Karpas-422 (cell line): Measurements from ENCODE around the gene GPC6. TPM values are rescaled to one million over a fixed set of nuclear protein-coding genes. Genes with fewer than 3 reads are reported as not detected.

ENCODE experiments used
- DNase-seq: peaks from one replicate; pipeline ENCODE4 v3.0.0-alpha.2; 2015
- H2AFZ ChIP-seq: fragments of 200-600 bp; sonication (generic); 2 replicates; pipeline ENCODE4 v1.6.1; 2014; ENCODE audit warnings: antibody characterized with exemption, low read length, mixed read lengths
- H3K27ac ChIP-seq: fragments of 200-600 bp; sonication (generic); 2 replicates; pipeline ENCODE4 v1.5.1; 2014; ENCODE audit warnings: mild to moderate bottlenecking, low read length, moderate library complexity
- H3K27me3 ChIP-seq: fragments of 200-600 bp; sonication (generic); 2 replicates; pipeline ENCODE4 v1.6.1; 2014; ENCODE audit warnings: low read length, mixed read lengths
- H3K36me3 ChIP-seq: fragments of 200-600 bp; sonication (generic); 2 replicates; pipeline ENCODE4 v1.6.1; 2014; ENCODE audit warnings: low read length, mixed read lengths; ENCODE audit not compliant: insufficient read depth
- H3K4me1 ChIP-seq: fragments of 200-600 bp; sonication (generic); 2 replicates; pipeline ENCODE4 v1.6.1; 2014; ENCODE audit warnings: mild to moderate bottlenecking, low read length, mixed read lengths
- H3K4me2 ChIP-seq: fragments of 200-600 bp; sonication (generic); 2 replicates; pipeline ENCODE4 v1.6.1; 2014; ENCODE audit warnings: low read length, low read depth, mild to moderate bottlenecking; ENCODE audit not compliant: poor library complexity, severe bottlenecking
- H3K4me3 ChIP-seq: fragments of 200-600 bp; sonication (generic); 2 replicates; pipeline ENCODE4 v1.5.1; 2014; ENCODE audit warnings: mild to moderate bottlenecking, antibody characterized with exemption, low read length, mixed read lengths
- H3K79me2 ChIP-seq: fragments of 200-600 bp; sonication (generic); 2 replicates; pipeline ENCODE4 v1.6.1; 2014; ENCODE audit warnings: mild to moderate bottlenecking, low read length, mixed read lengths
- H3K9ac ChIP-seq: fragments of 200-600 bp; sonication (generic); 2 replicates; pipeline ENCODE4 v1.6.0; 2014; ENCODE audit warnings: low read length
- H3K9me2 ChIP-seq: fragments of 200-600 bp; sonication (generic), shearing (Covaris generic); replicated peaks from 2 replicates; pipeline ENCODE4 v1.6.0; 2014; ENCODE audit warnings: mild to moderate bottlenecking, low read length, moderate library complexity; ENCODE audit not compliant: insufficient read depth
- H3K9me3 ChIP-seq: fragments of 300-700, 200-600 bp; sonication (generic); 2 replicates; pipeline ENCODE4 v1.6.1; 2014; ENCODE audit warnings: low read length, mixed read lengths
- H4K20me1 ChIP-seq: fragments of 200-600 bp; sonication (generic); 2 replicates; pipeline ENCODE4 v1.6.1; 2014; ENCODE audit warnings: mild to moderate bottlenecking, antibody characterized with exemption, low read length, low read depth; ENCODE audit not compliant: insufficient read depth
- total RNA-seq: library from RNA; depleted of rRNA; stranded (reverse); fragments of >200 nt; shearing (Covaris generic); gene quantifications from 2 replicates; pipeline ENCODE4 v1.2.3, GENCODE V29; 2014; ENCODE audit warnings: low replicate concordance

Gene GPC6
- total RNA-seq, 1 experiment from 2014 or later = not detected

- H4K20me1 ChIP-seq = no peaks in the 10 kb centered on the region
- H3K4me2 ChIP-seq = no peak overlapping the region
- no peaks in the 10 kb centered on the region for H3K79me2 ChIP-seq
- no peak for DNase-seq
- H2AFZ ChIP-seq = no peak overlapping the region
- H3K9ac ChIP-seq = no peak overlapping the region
- H3K27ac ChIP-seq = no peak overlapping the region
- no peaks in the 10 kb centered on the region for H3K4me1 ChIP-seq
- no peaks in the 10 kb centered on the region for H3K9me3 ChIP-seq
- H3K4me3 ChIP-seq = no peak overlapping the region
- H3K9me2 ChIP-seq = no peaks in the 10 kb centered on the region; the same call in 1 of the 2 replicates
- no peaks in the 10 kb centered on the region for H3K27me3 ChIP-seq
- no peaks in the 10 kb centered on the region for H3K36me3 ChIP-seq
Observed at GRCh38 chr13:94093652-94094315, 867.2 kb downstream of the GPC6 start.

DNA sequence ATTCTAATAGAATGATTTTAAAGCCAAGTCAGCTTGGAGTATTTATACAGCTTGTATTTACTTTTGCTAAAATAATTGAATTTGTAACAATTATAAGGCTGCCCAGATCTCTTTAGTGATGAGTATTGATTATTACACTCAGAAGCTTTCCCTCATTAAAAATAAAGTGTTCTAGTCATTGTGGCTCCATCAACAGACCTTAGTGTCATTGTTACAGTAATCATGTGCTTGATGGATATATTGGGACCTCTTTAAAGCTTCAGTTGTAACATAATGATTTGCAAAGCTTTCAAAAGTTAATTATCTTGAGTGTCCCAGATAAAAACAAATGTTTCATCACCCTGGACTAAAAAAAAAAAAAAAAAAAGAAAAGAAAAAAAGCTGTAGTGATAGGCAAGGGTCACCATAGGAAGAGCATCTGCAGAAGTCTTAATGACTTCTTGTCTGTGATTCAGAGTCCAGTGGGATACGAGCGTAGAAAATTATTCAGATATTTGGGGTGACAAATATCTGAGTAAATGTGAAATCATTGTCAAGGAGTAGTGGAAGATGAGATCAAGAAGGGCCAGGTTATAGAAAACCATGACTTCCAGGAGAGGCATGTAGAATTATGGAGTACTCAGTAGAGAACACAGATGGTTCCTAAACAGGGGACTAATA lies 883.2 kb downstream of the GPC6 start:
- no peaks in the 10 kb centered on the region for H3K4me1 ChIP-seq
- H3K9ac ChIP-seq = no peak overlapping the region
- H3K9me2 ChIP-seq = no peaks in the 10 kb centered on the region
- no peak overlapping the region for H3K27ac ChIP-seq
- peaks cover 9% of the 10 kb centered on the region; the same call in 1 of the 2 replicates for H3K9me3 ChIP-seq
- H3K36me3 ChIP-seq = no peaks in the 10 kb centered on the region
- no peaks in the 10 kb centered on the region for H4K20me1 ChIP-seq
- H3K27me3 ChIP-seq = no peaks in the 10 kb centered on the region
- H3K4me3 ChIP-seq = no peak overlapping the region
- no peak overlapping the region for H3K4me2 ChIP-seq
- no peaks in the 10 kb centered on the region for H3K79me2 ChIP-seq
- no peak for DNase-seq
- H2AFZ ChIP-seq = no peak overlapping the region

DNA sequence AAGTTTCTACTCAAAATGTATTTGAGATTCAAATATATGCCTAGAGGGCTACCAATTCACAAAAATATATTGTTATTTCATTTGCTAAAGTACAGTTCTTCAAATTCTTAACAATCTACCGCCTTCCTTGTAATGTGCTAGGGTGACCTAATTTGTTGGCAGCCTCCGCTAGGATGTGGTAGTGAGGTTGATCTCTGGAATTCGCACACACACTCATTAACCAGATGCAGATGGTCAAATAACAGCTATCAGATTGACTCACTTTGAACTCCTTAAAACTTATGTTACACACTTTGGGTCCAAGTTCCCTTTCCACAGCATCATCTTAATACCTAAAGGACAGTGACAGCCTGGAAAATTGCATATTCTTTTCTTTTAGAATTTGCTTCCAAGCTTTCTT lies 885.6 kb downstream of the GPC6 start:
- Histone ChIP-seq H3K9me3 (peaks cover 6% of the 10 kb centered on the region; the same call in 1 of the 2 replicates), H3K9ac (no peak overlapping the region), H3K4me3 (no peak overlapping the region), H3K4me2 (no peak overlapping the region), H3K4me1 (no peaks in the 10 kb centered on the region), H3K27ac (no peak overlapping the region), H3K79me2 (no peaks in the 10 kb centered on the region), H4K20me1 (no peaks in the 10 kb centered on the region), H3K36me3 (no peaks in the 10 kb centered on the region), H2AFZ (no peak overlapping the region), H3K27me3 (no peaks in the 10 kb centered on the region), H3K9me2 (no peaks in the 10 kb centered on the region)
- no peak for DNase-seq

GRCh38 chr13:94112731-94113130 lies 886.1 kb downstream of the GPC6 start:
- Histone ChIP-seq H3K9ac (no peak overlapping the region), H3K79me2 (no peaks in the 10 kb centered on the region), H3K9me3 (peaks cover 6% of the 10 kb centered on the region; the same call in 1 of the 2 replicates), H2AFZ (no peak overlapping the region), H3K27ac (no peak overlapping the region), H3K27me3 (no peaks in the 10 kb centered on the region), H3K4me3 (no peak overlapping the region), H3K4me1 (no peaks in the 10 kb centered on the region), H3K36me3 (no peaks in the 10 kb centered on the region), H4K20me1 (no peaks in the 10 kb centered on the region), H3K4me2 (no peak overlapping the region), H3K9me2 (no peaks in the 10 kb centered on the region)
- no peak for DNase-seq

DNA sequence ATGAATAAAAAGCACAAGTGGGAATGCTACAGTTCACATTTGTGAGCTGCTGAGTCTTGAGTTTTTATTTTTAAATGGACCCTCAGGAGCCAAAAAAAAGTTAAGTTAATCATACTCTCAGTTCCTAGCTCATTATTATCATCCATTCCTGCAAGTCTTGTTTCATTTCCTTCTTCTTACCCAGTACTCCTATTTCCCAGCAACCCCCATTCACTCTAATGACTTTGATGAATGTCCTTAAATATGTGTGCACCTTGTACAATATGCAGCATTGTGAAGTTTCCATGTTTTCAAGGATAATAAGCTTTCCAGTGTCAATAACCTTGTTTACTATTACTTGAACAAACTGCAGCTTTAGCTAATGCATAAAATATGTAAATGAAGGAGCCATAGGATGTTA lies 886.6 kb downstream of the GPC6 start:
- H3K4me3 ChIP-seq = no peak overlapping the region
- H2AFZ ChIP-seq = no peak overlapping the region
- H3K9ac ChIP-seq = no peak overlapping the region
- no peaks in the 10 kb centered on the region for H3K4me1 ChIP-seq
- H3K79me2 ChIP-seq = no peaks in the 10 kb centered on the region
- no peaks in the 10 kb centered on the region for H3K36me3 ChIP-seq
- no peaks in the 10 kb centered on the region for H3K27me3 ChIP-seq
- H3K27ac ChIP-seq = no peak overlapping the region
- H4K20me1 ChIP-seq = no peaks in the 10 kb centered on the region
- H3K4me2 ChIP-seq = no peak overlapping the region
- DNase-seq = no peak
- H3K9me3 ChIP-seq = peaks cover 3% of the 10 kb centered on the region; the same call in 1 of the 2 replicates
- no peaks in the 10 kb centered on the region for H3K9me2 ChIP-seq

DNA sequence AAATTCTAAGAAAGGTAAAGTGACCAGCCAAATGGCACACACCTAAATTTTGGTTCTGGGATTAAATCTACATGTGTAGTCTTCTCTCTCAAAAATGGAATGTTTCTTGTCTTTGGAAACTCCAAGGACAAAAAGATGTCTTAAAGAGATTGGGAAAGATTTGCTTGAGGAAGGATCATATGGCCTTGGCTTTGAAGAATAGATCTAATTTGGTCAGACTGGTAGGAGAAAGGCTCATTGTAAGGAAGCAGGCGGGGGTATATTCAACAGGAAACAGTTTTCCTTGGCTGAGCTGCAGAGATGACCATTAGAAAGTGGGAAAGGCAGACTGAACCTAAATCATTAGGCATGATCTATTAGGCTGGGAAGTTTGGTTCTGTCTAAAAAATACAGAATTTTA lies 887.6 kb downstream of the GPC6 start:
- no peak overlapping the region for H3K4me3 ChIP-seq
- H3K9me2 ChIP-seq = no peaks in the 10 kb centered on the region
- no peak for DNase-seq
- no peaks in the 10 kb centered on the region for H3K79me2 ChIP-seq
- H4K20me1 ChIP-seq = no peaks in the 10 kb centered on the region
- H3K9me3 ChIP-seq = peaks cover 3% of the 10 kb centered on the region; the same call in 1 of the 2 replicates
- H2AFZ ChIP-seq = no peak overlapping the region
- H3K27me3 ChIP-seq = no peaks in the 10 kb centered on the region
- no peak overlapping the region for H3K27ac ChIP-seq
- no peak overlapping the region for H3K9ac ChIP-seq
- no peaks in the 10 kb centered on the region for H3K4me1 ChIP-seq
- no peak overlapping the region for H3K4me2 ChIP-seq
- H3K36me3 ChIP-seq = no peaks in the 10 kb centered on the region

GRCh38 chr13:94115054-94115453 lies 888.4 kb downstream of the GPC6 start:
- H4K20me1 ChIP-seq = no peaks in the 10 kb centered on the region
- H3K27me3 ChIP-seq = no peaks in the 10 kb centered on the region
- H3K9ac ChIP-seq = no peak overlapping the region
- no peak overlapping the region for H3K4me2 ChIP-seq
- no peaks in the 10 kb centered on the region for H3K36me3 ChIP-seq
- H3K9me3 ChIP-seq = peaks cover 3% of the 10 kb centered on the region; the same call in 1 of the 2 replicates
- no peaks in the 10 kb centered on the region for H3K79me2 ChIP-seq
- no peaks in the 10 kb centered on the region for H3K9me2 ChIP-seq
- no peak overlapping the region for H3K4me3 ChIP-seq
- no peak for DNase-seq
- H2AFZ ChIP-seq = no peak overlapping the region
- no peak overlapping the region for H3K27ac ChIP-seq
- H3K4me1 ChIP-seq = no peaks in the 10 kb centered on the region

DNA sequence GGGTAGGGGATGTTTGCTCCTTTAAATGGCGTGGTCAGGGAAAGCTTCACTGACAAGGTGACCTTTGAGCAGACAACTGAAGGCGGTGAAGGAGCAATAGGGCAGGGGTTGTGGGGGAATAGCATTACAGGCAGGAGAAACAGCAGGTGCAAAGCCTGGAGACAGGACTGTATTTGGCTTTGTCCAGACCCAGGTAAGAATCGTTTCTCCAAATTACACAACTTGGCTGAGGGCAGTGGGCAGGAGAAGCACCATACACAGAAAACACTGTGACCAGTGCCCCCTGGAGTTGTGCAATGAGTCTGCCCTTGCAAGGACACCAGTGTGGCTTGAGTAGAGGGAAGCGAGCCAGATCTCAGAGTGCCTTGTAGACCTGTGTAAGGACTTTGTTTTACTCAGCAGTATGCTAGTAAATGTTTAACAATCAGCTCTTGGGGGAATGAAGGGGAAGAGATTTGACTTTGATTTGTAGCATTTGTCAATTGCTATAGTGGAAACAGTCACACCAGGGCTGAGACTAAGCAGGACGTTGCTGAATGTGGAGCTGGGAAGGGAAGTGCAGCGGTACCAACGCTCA lies 892.8 kb downstream of the GPC6 start:
- no peaks in the 10 kb centered on the region for H4K20me1 ChIP-seq
- H3K36me3 ChIP-seq = no peaks in the 10 kb centered on the region
- no peak overlapping the region for H3K4me3 ChIP-seq
- H3K4me2 ChIP-seq = no peak overlapping the region
- no peak overlapping the region for H2AFZ ChIP-seq
- DNase-seq = no peak
- no peaks in the 10 kb centered on the region for H3K4me1 ChIP-seq
- no peaks in the 10 kb centered on the region; the same call in 1 of the 2 replicates for H3K9me3 ChIP-seq
- H3K27ac ChIP-seq = no peak overlapping the region
- no peak overlapping the region for H3K9ac ChIP-seq
- H3K27me3 ChIP-seq = no peaks in the 10 kb centered on the region
- no peaks in the 10 kb centered on the region for H3K9me2 ChIP-seq
- no peaks in the 10 kb centered on the region for H3K79me2 ChIP-seq
